ENCODE measurements around the gene MOB2. TPM values are rescaled to one million over a fixed set of nuclear protein-coding genes. Genes with fewer than 3 reads are reported as not detected.

Gene MOB2
- total and polyA plus RNA-seq, 12 donors: 25.2 to 59.1 (median 45.2) TPM

- DNase-seq: peak in 1 of 2 donors; percentile 5
These were observed 32.7 kb upstream of the MOB2 start for GRCh38 chr11:1519028-1520010.

GRCh38 chr11:1518301-1518700, 31.7 kb upstream of the MOB2 start:
- no peak overlapping the region for H3K27ac ChIP-seq
- no peaks in the 10 kb centered on the region for H3K27me3 ChIP-seq
- H3K9me3 ChIP-seq: no peaks in the 10 kb centered on the region
- intact Hi-C loops (cut with DNase I): loop anchor here in 9 of 10 donors (5.0 to 10.0 kb wide), 8 partner anchors 61 to 316 kb away; partner anchors contain the start of gene TOLLIP (in 4 of the 9)
- peaks cover 37 to 100% (median 87%) of the 10 kb centered on the region in 9 donors for H3K4me1 ChIP-seq
- no peak overlapping the region for H3K4me3 ChIP-seq
- ATAC-seq (no peak), DNase-seq (peak in 1 of 2 donors; percentile 9)
- 93 to 94% methylated on average over 23 of the region's 23 CpGs for whole genome bisulfite sequencing, 2 donors
- TF ChIP-seq CTCF (IDR thresholded peaks at IDR 0.05): no peak
- no peaks in the 10 kb centered on the region for H3K36me3 ChIP-seq

More at GRCh38 chr11:1519028-1520010, 32.7 kb upstream of the MOB2 start:
- no peak for TF ChIP-seq CTCF (IDR thresholded peaks at IDR 0.05)
- no peaks in the 10 kb centered on the region for H3K9me3 ChIP-seq
- no peak overlapping the region for H3K4me3 ChIP-seq
- no peaks in the 10 kb centered on the region for H3K36me3 ChIP-seq
- no peaks in the 10 kb centered on the region for H3K27me3 ChIP-seq
- no peak overlapping the region for H3K27ac ChIP-seq
- ATAC-seq: no peak
- 92% methylated on average over 17 of the region's 17 CpGs for WGBS, 2 donors
- intact Hi-C loops (cut with DNase I): loop anchor here in 9 of 10 donors (5.0 to 10.0 kb wide), 8 partner anchors 62 to 317 kb away; partner anchors contain the start of gene TOLLIP (in 5 of the 9)
- H3K4me1 ChIP-seq: peaks cover 31 to 98% (median 77%) of the 10 kb centered on the region in 9 donors

- TF ChIP-seq CTCF (IDR thresholded peaks at IDR 0.05): no peak
- intact Hi-C loops (cut with DNase I): loop anchor here in 9 of 10 donors (5.0 to 10.0 kb wide), 8 partner anchors 60 to 315 kb away; partner anchors contain the start of gene TOLLIP (in 4 of the 9)
- DNase-seq (peak in 1 of 2 donors; percentile 6), ATAC-seq (no peak)
- H3K36me3 ChIP-seq: no peaks in the 10 kb centered on the region
- WGBS, 2 donors: 85 to 87% methylated on average over 28 of the region's 28 CpGs
- no peaks in the 10 kb centered on the region for H3K9me3 ChIP-seq
- H3K27ac ChIP-seq: no peak overlapping the region
- no peaks in the 10 kb centered on the region for H3K27me3 ChIP-seq
- peaks cover 37 to 100% (median 83%) of the 10 kb centered on the region in 9 donors for H3K4me1 ChIP-seq
- H3K4me3 ChIP-seq: no peak overlapping the region
These were observed 30.8 kb upstream of the MOB2 start for GRCh38 chr11:1517117-1518005.

Data from heart right ventricle (tissue), 16 donors.